ENCODE measurements around the gene COL4A2.

DNA sequence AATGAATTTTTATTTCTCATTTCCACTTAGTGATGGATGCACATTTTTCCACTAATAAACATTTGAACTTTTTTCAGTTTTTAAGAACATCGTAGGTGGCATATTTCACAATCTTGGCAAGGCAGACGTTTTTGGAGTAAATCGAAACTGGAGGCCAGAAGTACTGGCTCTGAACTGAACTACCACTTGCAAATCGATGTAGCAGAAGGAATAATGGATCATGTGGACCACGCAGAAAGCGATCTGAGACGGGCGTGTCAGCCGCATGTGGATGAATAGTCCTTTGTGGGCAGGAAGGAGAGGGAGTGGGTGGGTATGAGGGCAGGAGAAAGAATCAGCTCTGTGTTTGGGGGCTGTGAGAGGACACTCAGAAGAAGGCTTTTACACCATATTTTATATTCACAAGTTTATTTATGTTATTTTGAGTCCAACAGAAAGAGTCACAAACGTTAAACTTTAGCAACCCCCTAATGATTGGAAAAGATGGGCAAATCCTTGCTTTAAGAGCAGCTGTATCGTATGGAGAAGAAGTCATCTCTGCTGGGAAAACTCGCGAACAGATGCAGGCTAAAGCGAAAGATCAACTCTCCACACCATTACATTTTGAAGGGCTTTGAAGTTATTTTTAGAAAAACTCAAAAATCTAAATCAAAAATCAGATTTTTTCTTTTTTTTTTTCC lies 90.5 kb downstream of the COL4A2 start:
- TF ChIP-seq, protein P1, sequence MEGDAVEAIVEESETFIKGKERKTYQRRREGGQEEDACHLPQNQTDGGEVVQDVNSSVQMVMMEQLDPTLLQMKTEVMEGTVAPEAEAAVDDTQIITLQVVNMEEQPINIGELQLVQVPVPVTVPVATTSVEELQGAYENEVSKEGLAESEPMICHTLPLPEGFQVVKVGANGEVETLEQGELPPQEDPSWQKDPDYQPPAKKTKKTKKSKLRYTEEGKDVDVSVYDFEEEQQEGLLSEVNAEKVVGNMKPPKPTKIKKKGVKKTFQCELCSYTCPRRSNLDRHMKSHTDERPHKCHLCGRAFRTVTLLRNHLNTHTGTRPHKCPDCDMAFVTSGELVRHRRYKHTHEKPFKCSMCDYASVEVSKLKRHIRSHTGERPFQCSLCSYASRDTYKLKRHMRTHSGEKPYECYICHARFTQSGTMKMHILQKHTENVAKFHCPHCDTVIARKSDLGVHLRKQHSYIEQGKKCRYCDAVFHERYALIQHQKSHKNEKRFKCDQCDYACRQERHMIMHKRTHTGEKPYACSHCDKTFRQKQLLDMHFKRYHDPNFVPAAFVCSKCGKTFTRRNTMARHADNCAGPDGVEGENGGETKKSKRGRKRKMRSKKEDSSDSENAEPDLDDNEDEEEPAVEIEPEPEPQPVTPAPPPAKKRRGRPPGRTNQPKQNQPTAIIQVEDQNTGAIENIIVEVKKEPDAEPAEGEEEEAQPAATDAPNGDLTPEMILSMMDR (IDR thresholded peaks at IDR 0.05) = no peak
- TF ChIP-seq POLR2AphosphoS5 (IDR thresholded peaks at IDR 0.05) (peak in 2 of 3 donors; percentile 9 to 55), POLR2A (IDR thresholded peaks at IDR 0.05) (no peak), EP300 (IDR thresholded peaks at IDR 0.05) (no peak)

Data from suprapubic skin (tissue), 4 donors.